Measurements from ENCODE around the gene SLC35F1.

The SLC35F1 gene

GRCh38 chr6:118200160-118200559 lies 293.1 kb downstream of the SLC35F1 start:
- no peak for DNase-seq (ENCODE audit: low spot score)

GRCh38 chr6:118202517-118202916 lies 295.5 kb downstream of the SLC35F1 start:
- no peak for DNase-seq (ENCODE audit: low spot score)

- DNase-seq (ENCODE audit: low spot score): no peak
Measured at GRCh38 chr6:118203545-118203944, 296.5 kb downstream of the SLC35F1 start.

- no peak for DNase-seq (ENCODE audit: low spot score)
Measured at GRCh38 chr6:118206221-118206620, 299.2 kb downstream of the SLC35F1 start.

- no peak for DNase-seq (ENCODE audit: low spot score)
Measured at GRCh38 chr6:118207947-118208346, 300.9 kb downstream of the SLC35F1 start.

- no peak for DNase-seq (ENCODE audit: low spot score)
Measured at GRCh38 chr6:118212451-118213173, 305.5 kb downstream of the SLC35F1 start.

GRCh38 chr6:118215269-118215668 lies 308.2 kb downstream of the SLC35F1 start:
- no peak for DNase-seq (ENCODE audit: low spot score)

- DNase-seq (ENCODE audit: low spot score): no peak
Measured at GRCh38 chr6:118216751-118217150, 309.7 kb downstream of the SLC35F1 start.

- no peak for DNase-seq (ENCODE audit: low spot score)
Measured at GRCh38 chr6:118218156-118218555, 311.1 kb downstream of the SLC35F1 start.

- DNase-seq (ENCODE audit: low spot score): no peak
Measured at GRCh38 chr6:118220429-118221128, 313.5 kb downstream of the SLC35F1 start.

GRCh38 chr6:118223316-118223715 lies 316.3 kb downstream of the SLC35F1 start:
- DNase-seq (ENCODE audit: low spot score): no peak

GRCh38 chr6:118228886-118229285 lies 321.8 kb downstream of the SLC35F1 start:
- no peak for DNase-seq (ENCODE audit: low spot score)

GRCh38 chr6:118240878-118241528 lies 333.9 kb downstream of the SLC35F1 start:
- no peak for DNase-seq (ENCODE audit: low spot score)

GRCh38 chr6:118246406-118246805 lies 339.3 kb downstream of the SLC35F1 start:
- no peak for DNase-seq (ENCODE audit: low spot score)

GRCh38 chr6:118248171-118248570 lies 341.1 kb downstream of the SLC35F1 start:
- no peak for DNase-seq (ENCODE audit: low spot score)

GRCh38 chr6:118249680-118250079 lies 342.6 kb downstream of the SLC35F1 start:
- no peak for DNase-seq (ENCODE audit: low spot score)

- no peak for DNase-seq (ENCODE audit: low spot score)
Measured at GRCh38 chr6:118252474-118252873, 345.4 kb downstream of the SLC35F1 start.

- no peak for DNase-seq (ENCODE audit: low spot score)
Measured at GRCh38 chr6:118253741-118254140, 346.7 kb downstream of the SLC35F1 start.

- DNase-seq (ENCODE audit: low spot score): no peak
Measured at GRCh38 chr6:118260833-118261232, 353.8 kb downstream of the SLC35F1 start.

- no peak for DNase-seq (ENCODE audit: low spot score)
Measured at GRCh38 chr6:118263921-118264486, 356.9 kb downstream of the SLC35F1 start.

GRCh38 chr6:118269659-118270058 lies 362.6 kb downstream of the SLC35F1 start:
- DNase-seq (ENCODE audit: low spot score): no peak

GRCh38 chr6:118277631-118278030 lies 370.6 kb downstream of the SLC35F1 start:
- DNase-seq (ENCODE audit: low spot score): no peak

- DNase-seq (ENCODE audit: low spot score): no peak
Measured at GRCh38 chr6:118280210-118280609, 373.1 kb downstream of the SLC35F1 start.

Measured in LoVo (cell line).